Epithelial cell of proximal tubule (primary cell): ENCODE measurements around the gene COG5. TPM values are rescaled to one million over a fixed set of nuclear protein-coding genes. Genes with fewer than 3 reads are reported as not detected.

Experiments
- DNase-seq: peaks from one replicate; pipeline ENCODE4 v3.0.0-alpha.2; 2011; ENCODE audit warnings: low read depth
- H3K4me3 ChIP-seq: 2 replicates; pipeline ENCODE4 v1.5.1; 2011; ENCODE audit warnings: low read depth, mild to moderate bottlenecking, low read length
- CTCF ChIP-seq: conservative IDR thresholded peaks from 2 replicates; pipeline ENCODE4 v1.5.1; 2012; ENCODE audit warnings: low read depth, mild to moderate bottlenecking, low read length
- total RNA-seq: library from RNA; depleted of rRNA; stranded (reverse); fragments of >200 nt; gene quantifications from 2 replicates; pipeline ENCODE4 v1.2.3, GENCODE V29; 2015

Gene COG5
- total RNA-seq, 1 donor from 2014 or later: 31.4 TPM

GRCh38 chr7:107332488-107333269 is 231.0 kb downstream of the COG5 start:
- H3K4me3 ChIP-seq: no peak overlapping the region
- DNase-seq: no peak
- TF ChIP-seq CTCF: no peak

- no peak for TF ChIP-seq CTCF
Observed at GRCh38 chr7:107330478-107330877, 233.2 kb downstream of the COG5 start.

GRCh38 chr7:107327986-107328569 is 235.6 kb downstream of the COG5 start:
- no peak overlapping the region for H3K4me3 ChIP-seq
- DNase-seq: peak; percentile 27
- no peak for TF ChIP-seq CTCF

More at GRCh38 chr7:107330478-107330877, 233.2 kb downstream of the COG5 start:
- no peak overlapping the region for H3K4me3 ChIP-seq
- no peak for DNase-seq

- no peak for TF ChIP-seq CTCF
- no peak overlapping the region for H3K4me3 ChIP-seq
- no peak for DNase-seq
Observed at GRCh38 chr7:107326061-107326460, 237.7 kb downstream of the COG5 start.

- no peak for TF ChIP-seq CTCF
- no peak overlapping the region for H3K4me3 ChIP-seq
- no peak for DNase-seq
Observed at GRCh38 chr7:107322015-107322414, 241.7 kb downstream of the COG5 start.

GRCh38 chr7:107321611-107322010 is 242.1 kb downstream of the COG5 start:
- no peak for DNase-seq
- H3K4me3 ChIP-seq: no peak overlapping the region
- TF ChIP-seq CTCF: no peak
